ENCODE results near the gene ENPP5.
A peak's percentile ranks its signal among the peaks of the same experiment; 100 is the strongest.

The ENPP5 gene, protein sequence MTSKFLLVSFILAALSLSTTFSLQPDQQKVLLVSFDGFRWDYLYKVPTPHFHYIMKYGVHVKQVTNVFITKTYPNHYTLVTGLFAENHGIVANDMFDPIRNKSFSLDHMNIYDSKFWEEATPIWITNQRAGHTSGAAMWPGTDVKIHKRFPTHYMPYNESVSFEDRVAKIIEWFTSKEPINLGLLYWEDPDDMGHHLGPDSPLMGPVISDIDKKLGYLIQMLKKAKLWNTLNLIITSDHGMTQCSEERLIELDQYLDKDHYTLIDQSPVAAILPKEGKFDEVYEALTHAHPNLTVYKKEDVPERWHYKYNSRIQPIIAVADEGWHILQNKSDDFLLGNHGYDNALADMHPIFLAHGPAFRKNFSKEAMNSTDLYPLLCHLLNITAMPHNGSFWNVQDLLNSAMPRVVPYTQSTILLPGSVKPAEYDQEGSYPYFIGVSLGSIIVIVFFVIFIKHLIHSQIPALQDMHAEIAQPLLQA

DNA sequence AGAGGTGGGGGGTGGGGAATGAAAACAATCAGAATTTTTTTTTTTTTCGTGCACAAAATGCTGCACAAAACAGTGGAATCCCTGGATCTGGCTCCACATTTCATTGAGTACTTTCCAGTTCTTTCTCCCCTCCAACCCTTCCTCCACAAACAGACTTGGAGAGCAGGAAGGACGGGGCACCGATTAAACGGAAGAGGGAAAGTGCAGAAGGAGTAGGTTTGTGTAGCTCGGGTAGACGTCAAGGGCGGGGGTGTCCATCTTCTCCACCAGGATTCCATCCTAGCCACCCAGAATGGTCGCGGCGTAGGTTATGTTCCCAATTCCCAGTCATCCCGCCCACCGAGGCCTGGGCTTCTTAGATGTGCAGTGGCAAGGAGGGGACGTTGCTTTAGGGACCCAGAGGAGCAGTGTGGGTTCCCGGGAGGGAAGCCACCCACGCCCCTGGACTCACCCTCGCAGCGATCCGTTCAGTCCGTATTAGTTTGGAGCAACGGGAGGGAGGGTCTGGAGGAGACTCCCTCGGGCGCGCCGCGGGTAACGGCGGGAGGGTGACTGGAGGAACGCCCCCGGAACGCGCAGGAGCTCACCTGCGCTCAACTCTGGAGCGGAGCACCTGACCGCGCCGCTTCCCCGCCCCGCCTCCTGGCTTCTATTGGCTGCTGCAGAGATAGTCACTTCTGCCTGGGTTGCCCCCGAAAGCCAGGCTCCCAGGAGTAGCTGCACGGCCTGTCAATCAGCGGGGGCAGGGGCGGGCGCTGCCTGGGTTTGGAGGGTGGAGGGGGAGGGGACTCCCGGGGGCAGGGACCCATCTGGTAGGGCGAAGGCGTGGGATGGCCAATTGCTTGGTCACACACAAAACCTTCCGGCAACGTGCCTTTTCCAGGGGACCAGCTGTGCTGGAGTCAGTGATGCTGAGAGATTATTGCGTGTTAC is at the start of gene ENPP5:
ENPP5 (minus strand) TSS at position 624 of the 933 bp plus-strand sequence. CDS start 2,718 bp downstream, outside the sequence.
- peak; percentile 60 to 97 (median 90) for DNase-seq

GRCh38 chr6:46219661-46220060 is 48.9 kb upstream of the ENPP5 start:
- no peak for DNase-seq

- DNase-seq: no peak
These were observed 47.7 kb upstream of the ENPP5 start for GRCh38 chr6:46218457-46218856.

DNA sequence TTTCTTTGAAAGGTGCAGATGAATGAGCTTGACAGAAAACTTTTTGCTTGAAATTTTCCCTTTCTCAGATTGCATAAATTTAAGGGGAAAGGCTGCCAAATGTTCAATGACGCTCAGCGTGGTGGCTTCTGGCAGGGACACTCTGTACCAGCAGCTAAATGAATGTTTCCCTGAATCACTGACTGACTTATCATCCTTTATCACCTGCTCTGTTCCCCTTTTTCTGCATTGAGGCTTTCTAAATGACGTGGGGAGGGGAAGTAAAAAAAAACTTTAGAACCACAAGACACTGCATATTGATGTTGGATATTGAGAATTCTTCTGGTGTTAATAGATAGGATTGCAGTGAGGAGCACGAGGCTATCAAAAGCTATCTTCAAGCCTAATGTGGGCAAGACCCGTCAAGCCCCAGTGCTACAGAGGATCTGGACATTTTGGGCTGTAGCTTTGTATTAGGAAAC is 46.9 kb upstream of the ENPP5 start:
- DNase-seq: peak in 39 of 58 donors; percentile 11 to 84 (median 36)

- DNase-seq: no peak
These were observed 46.1 kb upstream of the ENPP5 start for GRCh38 chr6:46216879-46217278.

DNA sequence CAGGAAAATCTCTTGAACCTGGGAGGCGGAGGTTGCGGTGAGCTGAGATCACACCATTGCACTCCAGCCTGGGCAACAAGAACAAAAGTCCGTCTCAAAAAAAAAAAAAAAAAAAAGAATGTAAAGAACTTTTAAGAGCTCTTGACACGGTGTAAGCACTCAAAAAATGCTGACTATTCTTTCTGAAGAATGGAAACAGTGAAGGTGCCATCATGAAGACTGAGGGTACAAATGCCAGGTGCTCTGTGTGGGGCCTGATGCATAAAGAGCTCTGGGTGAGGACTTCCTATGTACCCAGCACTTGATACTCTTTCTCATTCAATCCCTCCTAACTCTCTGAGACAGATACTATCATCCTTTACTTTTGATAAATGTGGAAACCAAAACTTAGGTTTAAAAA is 45.0 kb upstream of the ENPP5 start:
- no peak for DNase-seq

DNA sequence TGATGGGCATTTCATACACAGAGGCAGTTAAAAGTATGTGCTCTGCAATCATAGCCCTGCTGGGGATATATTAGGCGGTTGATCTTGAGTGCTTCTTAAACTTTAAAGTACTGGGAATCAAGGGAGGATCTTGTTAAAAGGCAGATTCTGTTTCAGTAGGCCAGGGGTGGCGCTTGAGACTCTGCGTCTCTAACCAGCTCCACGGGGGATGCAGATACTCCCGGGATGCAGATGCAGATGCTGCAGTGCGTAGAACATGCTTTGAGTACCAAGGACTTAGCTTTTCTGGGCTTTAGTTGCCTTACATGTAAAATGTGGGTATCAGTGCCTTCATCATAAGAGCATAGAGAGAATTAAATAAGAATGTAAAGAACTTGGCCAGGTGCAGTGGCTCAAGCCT is 44.4 kb upstream of the ENPP5 start:
- no peak for DNase-seq

GRCh38 chr6:46211917-46212316 is 41.1 kb upstream of the ENPP5 start:
- DNase-seq: no peak

DNA sequence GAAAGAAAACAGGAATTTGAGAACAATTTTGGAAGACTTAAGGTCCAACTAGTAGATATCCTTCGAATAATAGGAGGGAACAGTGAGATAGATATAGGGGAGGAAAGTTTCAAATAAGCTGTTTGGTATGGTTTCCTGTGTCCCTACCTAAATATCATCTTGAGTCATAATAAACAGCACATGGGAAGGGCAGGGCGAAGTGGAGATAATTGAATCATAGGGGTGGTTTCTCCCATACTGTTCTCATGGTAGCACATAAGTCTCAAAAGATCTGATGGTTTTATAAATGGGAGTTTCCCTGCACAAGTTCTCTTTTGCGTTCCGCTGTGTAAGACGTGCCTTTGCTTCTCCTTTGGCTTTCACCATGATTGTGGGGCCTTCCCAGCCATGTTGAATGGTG is 39.5 kb upstream of the ENPP5 start:
- no peak for DNase-seq

DNA sequence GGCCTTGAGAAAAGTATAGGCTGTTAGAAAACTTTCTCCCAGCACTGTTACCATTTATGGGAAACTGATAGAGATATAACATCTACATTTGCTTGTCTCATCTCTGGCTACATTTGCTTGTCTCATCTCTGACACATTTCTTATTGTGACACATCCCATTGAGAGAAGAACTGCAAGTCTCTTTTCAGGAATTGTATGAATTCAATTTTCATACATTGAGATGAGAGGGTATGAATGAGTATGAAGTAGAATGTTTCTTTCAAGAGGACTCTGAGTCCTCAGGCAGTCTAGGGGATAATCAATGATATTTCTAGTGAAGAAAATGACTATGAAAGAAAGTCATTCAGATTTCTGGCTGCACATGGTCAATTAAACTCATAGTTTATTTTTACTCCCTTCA is 37.5 kb upstream of the ENPP5 start:
- DNase-seq: no peak

GRCh38 chr6:46207174-46207573 is 36.4 kb upstream of the ENPP5 start:
- DNase-seq: no peak

GRCh38 chr6:46204880-46205650 is 34.3 kb upstream of the ENPP5 start:
- DNase-seq: no peak

DNA sequence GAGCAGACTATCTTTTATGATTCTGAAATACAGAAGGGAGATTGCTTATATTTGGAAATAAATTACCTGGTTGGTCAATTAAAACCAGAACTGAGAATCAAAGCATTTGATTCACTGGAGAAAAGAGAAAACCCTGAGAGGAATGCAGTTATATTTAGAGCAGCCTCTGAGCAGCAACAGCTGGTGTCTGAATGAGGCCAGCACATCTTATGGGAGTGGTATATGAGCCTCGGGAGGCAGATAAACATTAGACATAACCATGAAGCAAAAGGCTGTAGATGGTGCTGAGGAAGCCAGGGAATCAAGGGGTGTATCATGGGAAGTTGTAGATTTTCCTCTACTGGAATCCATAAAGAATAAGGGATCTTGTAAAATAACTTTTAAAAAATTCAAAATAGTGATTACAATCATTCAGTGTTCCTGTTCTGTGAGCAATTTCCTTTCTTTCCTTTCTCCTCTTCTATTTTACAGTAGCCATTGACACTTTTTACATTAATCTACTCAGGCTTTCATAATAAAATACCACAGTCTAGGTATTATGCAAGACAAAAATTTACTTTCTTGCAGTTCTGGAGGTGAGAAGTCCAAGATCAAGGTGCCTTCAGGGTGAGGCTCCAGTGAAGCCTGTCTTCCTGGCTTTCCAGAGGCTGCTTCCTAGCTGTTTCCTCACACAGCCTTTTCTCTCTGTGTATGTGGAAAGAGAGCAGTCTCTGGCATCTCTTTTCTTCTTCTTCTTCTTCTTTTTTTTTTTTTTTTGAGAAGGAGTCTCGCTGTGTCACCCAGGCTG is 32.8 kb upstream of the ENPP5 start:
- peak in 3 of 58 donors; percentile 20 to 36 (median 27) for DNase-seq

- no peak for DNase-seq
These were observed 30.9 kb upstream of the ENPP5 start for GRCh38 chr6:46201702-46202101.

- peak in 1 of 58 donors; percentile 4 for DNase-seq
These were observed 28.6 kb upstream of the ENPP5 start for GRCh38 chr6:46199387-46199786.

DNA sequence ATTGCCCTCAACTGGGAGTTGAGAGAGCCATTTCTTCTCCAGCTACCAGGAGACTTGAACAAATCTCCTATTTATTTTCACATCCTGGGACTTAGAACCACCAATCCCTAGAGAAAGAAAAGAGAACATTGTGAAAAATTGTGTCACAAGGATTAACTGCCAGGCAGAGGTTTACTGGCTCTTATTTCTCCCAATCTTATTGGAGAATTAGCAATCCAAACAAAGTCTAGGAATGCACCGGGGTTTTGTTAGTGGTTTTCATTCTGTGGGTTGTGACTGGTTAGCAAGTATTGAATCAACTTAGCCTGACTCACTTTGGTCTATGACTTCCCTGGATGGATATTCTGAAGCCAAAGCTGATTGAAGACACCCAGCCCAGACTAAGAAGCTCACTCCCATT is 21.2 kb upstream of the ENPP5 start:
- no peak for DNase-seq

DNA sequence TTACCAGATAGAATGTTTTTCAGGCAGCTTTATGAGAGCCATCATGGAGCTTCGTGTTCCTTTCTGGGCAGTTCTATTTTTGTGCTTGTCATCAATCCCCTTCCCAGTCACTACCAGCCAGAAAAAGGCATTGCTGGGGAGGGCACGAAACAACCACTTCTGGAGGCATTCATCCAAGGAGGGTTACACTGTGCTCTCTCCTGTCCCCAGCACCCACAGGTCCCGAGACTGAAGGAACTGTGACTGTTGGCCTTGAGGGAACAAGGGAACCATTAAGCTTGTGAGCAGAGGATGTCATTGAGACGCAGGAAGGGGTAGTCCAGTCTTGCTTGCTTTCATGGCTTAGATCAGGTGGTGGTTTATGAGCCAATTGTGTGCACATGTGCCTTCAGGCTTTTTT is 20.1 kb upstream of the ENPP5 start:
- no peak for DNase-seq

DNA sequence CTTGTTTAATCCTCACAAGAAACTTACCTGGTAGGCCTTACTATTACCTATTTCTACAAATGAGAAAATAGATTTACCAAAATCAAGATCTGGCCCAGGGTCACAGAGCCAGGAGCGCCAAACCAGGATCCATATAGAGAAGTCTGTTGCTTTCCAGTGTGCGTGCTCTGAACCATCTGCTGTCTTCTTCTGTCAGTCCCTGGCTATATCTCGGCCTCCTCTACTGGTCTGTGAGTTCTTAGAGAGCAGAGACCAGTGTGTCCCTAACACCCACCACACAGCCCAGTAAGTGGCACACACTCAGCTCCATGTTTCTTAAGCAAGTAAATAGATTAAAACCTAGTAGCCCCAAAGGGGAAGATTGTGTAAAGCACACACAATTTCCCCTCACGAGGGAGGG is 18.9 kb upstream of the ENPP5 start:
- no peak for DNase-seq

DNA sequence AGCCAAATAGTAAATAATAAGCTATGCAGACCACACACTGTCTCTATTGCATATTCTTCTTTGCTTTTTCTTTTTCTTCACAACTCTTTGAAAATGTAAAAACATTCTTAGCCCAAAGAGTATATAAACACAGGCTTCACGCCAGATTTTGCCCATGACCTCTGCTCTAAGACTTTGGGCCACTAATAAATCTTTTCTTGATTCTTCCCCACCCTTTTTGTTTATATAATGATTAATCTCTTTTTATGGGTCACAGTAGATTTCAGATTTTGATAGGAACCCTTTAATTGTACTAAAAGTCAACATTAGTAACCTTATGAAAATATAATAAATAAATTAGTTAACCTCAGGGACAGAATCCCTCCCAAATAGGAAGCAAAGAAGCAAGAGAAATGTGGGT is 15.8 kb upstream of the ENPP5 start:
- no peak for DNase-seq

DNA sequence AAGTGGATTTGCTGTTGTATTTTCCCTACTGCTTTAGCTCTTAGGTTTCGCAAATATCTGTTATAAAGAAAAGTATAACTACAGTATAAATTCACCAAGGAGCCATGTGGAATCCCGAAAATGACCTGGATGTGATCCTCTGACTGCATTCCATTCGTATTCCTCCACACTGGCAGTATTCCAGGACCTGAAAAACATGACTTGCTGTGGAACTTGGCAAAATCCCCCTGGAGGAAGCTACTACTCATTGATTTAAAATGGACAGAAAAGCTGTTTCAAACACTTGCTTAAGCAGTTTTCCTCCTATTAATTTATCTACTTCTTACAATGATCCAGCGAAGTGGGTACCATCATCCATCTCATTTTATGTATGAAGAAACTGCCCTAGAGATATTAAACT is 13.3 kb upstream of the ENPP5 start:
- no peak for DNase-seq

Measured in anterior cingulate cortex (tissue), 58 donors.